GM18951 (cell line): Measurements from ENCODE around the gene PLG.
"Not testable (repeated sequence)": the region's sequence is repeated elsewhere in the genome, so short reads cannot be mapped to it uniquely, and the experiment has no call there.

Source experiments
- POLR2A ChIP-seq: IDR thresholded peaks from 4 replicates; pipeline ENCODE4 v1.6.1; 2011; ENCODE audit warnings: mild to moderate bottlenecking; ENCODE audit not compliant: insufficient read length, insufficient read depth; ENCODE audit errors: extremely low read depth
- in situ Hi-C: fragments of 300-500 bp; cut with MboI; formaldehyde crosslinking; loops from one replicate; pipeline ENCODE4 v1.12.0; 2022; ENCODE audit warnings: low sequenced_read_pairs, mixed read lengths, inconsistent platforms; ENCODE audit not compliant: unreplicated experiment

The PLG gene

DNA sequence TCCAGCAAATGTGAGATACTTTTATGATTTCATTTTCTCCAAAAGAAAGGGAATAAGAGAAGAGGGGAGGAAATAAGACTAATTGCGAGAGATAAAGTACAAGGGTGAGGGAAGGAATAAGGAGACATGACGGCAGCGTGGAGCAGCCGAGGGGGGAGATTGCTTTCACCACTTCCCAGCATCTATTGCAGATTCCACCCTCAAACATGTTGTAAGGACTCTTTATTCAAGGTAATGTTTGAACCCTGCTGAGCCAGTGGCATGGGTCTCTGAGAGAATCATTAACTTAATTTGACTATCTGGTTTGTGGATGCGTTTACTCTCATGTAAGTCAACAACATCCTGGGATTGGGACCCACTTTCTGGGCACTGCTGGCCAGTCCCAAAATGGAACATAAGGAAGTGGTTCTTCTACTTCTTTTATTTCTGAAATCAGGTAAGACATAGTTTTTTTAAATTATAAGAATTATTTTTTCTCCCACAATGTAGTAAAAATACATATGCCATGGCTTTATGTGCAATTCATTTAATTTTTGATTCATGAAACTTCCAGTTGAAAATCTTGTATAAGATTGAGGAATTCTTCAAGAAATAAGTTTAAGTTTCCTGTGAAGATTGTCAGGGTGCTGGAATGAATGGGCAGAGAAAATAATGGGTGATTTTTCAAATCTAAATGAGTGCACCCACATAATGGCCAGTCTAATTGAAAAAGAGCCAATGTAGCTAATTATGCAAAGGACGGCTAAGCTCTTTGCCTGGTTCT, at the start of gene PLG:
PLG (plus strand) TSS at position 327 of the 763 bp plus-strand sequence; CDS start at position 388, 61 bp downstream.
- in situ Hi-C loops: not testable (repeated sequence)

DNA sequence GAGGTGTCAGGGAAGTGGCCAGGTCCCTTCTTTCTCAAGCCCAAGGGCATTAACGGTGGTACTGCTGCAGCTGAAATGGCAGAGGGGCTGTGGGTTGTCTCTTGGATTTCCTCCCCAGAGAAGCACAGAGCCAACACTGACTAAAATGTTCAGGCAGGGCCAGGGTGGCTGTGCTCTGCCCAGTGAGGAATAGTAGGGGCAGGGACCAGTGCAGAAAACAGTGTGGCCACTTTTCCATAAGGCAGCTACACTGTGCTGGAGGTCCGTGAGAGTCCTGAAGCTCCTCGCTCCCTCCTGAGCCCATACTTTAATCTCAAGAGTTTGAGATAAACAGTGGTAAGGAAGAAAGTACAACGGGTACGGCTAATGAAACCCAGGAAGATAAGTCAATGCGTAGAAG, 42.5 kb upstream of the PLG start:
- no peak for TF ChIP-seq POLR2A
- in situ Hi-C loops: no loop called here

DNA sequence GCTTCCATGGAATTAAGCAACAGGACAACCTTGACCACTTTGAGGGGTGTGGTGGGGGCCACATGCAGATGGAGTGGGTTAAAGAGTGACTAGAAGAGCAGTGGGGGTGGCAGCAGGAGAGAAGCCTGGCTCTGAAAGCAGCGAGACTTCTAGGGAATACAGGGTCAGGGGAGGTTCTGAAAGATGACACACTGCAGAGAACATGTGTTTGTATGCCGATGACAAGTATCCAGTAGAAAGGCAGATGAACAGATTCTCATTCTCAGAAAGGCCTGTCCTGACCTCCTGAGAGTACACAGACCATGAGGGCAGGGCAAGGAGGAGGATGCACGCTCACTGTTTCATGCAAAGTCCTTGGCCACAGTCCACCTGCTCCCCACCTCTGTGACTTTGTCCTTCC, 40.8 kb upstream of the PLG start:
- TF ChIP-seq POLR2A: no peak
- in situ Hi-C loops: no loop called here

DNA sequence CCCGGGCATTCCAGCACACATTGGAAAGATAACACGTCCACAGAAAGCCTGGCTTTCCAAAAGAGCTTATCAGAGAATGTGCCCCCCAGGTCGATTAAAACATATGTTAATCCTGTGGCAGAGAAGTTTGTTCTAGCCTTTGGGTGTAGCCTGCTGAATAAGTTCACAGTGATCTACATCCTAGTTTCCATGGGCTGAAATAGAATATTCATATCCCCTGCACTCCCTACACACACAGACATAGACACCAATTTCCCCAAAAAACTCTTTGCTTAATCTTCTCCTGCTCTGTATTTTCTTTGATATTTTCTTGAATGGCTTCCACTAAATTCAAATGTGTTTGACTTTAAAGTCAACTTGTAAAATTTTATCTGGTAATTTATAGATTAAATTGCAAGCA, 39.6 kb upstream of the PLG start:
- in situ Hi-C loops: no loop called here
- TF ChIP-seq POLR2A: no peak

DNA sequence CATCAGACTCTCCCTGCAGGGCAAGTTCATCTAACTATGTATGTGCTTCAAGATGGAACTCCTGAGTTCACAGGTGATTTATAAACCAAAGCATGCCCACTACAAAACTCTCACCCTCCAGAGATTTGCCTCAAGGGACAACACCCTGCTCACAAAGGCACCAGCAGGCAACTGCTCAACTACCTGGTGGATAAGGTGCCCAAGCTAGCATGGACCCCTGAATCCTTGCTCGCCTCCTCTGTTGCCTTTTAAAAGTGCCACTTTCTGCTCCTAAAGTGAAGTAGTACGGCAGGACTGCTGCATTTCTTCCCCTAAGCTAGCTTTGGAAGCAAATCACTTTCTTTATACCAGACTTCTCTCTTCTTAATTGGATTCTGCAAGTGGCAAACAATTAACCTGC, 39.2 kb upstream of the PLG start:
- in situ Hi-C loops: no loop called here
- no peak for TF ChIP-seq POLR2A

DNA sequence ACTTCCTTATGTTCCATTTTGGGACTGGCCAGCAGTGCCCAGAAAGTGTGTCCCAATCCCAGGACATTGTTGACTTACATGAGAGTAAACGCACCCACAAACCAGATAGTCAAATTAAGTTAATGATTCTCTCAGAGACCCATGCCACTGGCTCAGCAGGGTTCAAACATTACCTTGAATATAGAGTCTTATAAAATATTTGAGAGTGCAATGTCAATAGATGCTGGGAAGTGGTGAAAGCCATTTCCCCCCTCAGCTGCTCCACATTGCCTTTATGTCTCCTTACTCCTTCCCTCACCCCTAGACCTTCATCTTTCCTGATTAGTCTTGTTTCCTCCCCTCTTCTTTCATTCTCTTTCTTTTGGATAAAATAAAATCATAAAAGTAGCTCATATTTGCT, 37.8 kb upstream of the PLG start, which contains the start of gene LPA:
LPA (minus strand) TSS at position 78 of the 400 bp plus-strand sequence; CDS start at position 17, 61 bp downstream.
- in situ Hi-C loops: not testable (repeated sequence)

DNA sequence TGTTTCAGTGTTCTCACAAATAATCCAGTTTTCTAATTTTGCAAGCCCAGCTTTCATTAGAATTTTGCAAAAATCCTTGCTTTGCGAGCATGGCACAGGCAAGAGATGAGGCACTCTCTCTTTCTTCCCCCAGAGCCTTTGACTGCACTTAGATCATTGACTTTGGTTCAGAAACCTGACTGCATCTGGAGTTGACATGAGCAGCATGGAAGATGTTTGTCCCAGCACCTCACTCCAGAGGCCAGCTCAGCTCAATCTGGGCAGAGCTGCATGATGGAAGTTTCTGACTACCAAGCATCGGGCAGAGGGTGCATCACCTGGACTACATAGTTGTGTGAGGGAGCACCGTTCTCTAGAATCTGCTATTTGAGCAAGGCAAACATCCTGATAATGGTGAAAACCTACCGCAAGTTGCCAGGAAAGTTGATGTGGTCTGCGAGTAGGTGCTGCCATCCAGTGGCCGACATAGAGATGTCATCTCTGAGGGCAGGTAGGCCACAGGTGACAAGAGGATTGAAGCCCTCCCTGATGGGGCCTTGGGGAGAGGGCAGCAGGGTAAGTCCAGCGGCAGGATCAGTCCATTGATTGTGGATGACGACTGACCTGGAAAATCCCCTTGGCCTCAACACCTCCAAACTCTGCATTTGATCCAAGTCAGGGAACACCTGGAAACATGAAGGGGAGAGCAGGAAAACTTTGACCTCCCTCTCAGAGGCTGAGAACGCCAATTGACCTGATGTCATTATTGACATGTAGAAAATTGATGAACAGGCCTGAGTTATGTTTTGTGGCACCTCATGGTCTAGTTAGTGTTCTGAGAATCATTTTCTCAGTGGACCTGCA, 34.2 kb upstream of the PLG start:
- TF ChIP-seq POLR2A: no peak
- in situ Hi-C loops: no loop called here

DNA sequence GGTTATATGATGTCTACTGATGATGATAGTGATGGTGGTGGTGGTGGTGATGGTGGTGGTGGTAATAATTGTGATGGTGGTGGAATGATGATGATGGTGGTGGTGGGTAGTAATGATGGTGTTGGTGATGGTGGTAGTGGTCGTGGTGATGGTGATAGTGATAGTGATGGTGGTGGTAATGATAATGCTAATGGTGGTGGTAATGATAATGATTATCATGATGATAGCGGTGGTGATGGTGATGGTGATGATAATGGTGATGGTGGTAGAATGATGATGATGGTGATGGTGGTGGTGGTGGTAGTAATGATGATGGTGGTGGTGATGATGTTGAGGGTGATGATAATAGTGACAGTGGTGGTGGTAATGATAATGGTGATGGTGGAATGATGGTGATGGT, 33.5 kb upstream of the PLG start:
- in situ Hi-C loops: no loop called here
- TF ChIP-seq POLR2A: no peak

DNA sequence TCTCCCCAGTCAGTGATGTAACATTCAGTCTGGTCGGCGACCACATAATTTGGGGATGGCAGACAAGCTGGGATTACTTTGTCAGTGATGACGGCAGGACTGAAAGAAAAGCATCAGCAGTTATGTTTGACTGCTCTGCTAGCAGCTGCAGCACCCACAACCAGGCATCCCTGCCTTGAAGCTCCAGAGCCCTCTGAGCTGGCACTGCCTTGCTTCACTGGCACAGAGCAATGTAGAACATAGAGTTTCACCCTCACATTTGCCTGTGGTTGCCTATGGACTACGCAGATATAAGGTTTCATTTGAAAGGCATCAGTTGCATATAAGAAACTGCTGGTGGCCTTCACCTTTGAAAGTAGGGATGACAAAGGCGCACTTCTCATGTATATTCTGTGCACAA, 25.6 kb upstream of the PLG start:
- in situ Hi-C loops: not testable (repeated sequence)

DNA sequence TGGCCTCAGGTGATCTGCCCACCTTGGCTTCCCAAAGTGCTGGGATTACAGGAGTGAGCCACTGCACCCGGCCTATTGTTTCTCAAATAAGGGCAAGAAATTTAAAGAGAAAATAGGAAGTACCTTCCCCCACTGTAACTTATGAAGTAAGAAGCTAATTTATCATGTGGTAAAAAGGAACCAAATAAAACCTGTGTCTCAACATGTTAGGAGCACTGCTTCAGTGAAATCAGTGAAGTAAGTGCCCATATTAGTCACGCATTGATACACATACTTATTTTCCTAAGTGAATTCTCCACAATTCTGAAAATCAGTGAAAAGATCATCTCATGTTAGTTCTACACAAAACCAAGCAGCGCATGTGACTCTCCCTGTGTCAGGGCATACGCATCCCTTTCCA, 23.8 kb upstream of the PLG start:
- no peak for TF ChIP-seq POLR2A
- in situ Hi-C loops: no loop called here

DNA sequence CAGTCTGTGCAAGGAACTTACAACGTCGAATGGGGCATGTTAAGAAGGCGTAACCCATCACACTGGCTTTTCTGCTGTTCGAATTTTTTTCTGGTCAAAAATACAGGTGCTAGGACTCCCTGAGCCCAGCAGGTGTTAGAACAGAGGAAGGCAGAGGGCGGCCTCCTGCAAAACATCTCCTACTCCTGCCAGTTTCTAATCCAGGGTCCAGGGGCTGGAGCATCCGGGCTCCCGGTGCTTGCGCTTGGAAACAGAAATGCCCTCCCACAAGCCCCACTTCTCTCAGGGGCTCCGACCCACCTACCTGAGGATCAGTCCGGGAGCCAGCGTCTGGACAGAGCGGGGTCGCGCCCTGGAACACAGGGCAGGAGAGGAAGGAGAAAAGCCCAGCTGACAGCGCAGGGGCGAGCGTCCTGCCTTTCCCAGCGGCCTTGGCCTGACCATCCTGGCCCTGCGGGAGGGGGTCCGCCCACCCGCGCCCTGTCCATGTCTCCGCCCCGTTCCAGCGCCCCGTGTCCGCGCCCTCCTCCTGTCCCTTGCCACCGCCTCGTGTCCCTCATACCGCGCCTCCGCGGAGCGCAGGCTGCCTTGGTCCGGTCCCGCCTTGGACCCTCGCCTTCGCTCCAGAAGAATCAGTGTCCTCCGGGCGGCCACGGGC, 23.2 kb upstream of the PLG start:
- in situ Hi-C loops: no loop called here
- TF ChIP-seq POLR2A: no peak

DNA sequence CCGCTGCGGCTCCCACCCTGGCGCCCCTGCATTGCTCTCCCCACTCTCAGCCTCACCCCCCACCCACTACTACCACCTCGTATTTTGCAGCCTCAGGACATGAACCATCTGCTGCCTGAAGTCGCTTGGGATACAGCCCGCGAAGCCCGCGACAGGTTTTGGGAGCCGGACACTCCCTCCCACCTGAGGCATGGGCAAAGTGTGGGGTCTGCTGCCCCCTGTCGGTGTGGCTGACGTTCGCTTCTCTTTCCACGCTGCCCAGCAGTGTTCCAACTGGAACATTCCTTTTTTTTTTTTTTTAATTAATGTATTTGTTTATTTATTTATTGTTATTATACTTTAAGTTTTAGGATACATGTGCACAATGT, 22.7 kb upstream of the PLG start:
- in situ Hi-C loops: no loop called here

DNA sequence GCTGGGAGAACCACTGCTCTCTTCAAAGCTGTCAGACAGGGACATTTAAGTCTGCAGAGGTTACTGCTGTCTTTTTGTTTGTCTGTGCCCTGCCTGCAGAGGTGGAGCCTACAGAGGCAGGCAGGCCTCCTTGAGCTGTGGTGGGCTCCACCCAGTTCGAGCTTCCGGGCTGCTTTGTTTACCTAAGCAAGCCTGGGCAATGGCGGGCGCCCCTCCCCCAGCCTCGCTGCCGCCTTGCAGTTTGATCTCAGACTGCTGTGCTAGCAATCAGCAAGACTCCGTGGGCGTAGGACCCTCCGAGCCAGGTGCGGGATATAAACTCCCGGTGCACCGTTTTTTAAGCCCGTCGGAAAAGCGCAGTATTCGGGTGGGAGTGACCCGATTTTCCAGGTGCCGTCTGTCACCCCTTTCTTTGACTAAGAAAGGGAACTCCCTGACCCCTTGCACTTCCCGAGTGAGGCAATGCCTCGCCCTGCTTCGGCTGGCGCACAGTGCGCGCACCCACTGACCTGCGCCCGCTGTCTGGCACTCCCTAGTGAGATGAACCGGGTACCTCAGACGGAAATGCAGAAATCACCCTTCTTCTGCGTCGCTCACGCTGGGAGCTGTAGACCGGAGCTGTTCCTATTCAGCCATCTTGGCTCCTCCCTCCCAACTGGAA, 16.8 kb upstream of the PLG start:
- in situ Hi-C loops: not testable (repeated sequence)

More for the DNA sequence above, 22.7 kb upstream of the PLG start:
- no peak for TF ChIP-seq POLR2A
